HG02885 (cell line): ENCODE results near the gene SALL4.
"Not testable (repeated sequence)": the region's sequence is repeated elsewhere in the genome, so short reads cannot be mapped to it uniquely, and the experiment has no call there.

Source experiments
- ATAC-seq: cut with Tn5 transposase; IDR thresholded peaks from one replicate; pipeline ENCODE4 v1.9.1; 2021; ENCODE audit warnings: mild to moderate bottlenecking; ENCODE audit not compliant: unreplicated experiment, poor library complexity

Gene SALL4

GRCh38 chr20:51802170-51802751 lies at the start of gene SALL4:
Gene SALL4 (minus strand): TSS chr20:51802521. CDS start chr20:51802408, 113 bp downstream.
- no peak for ATAC-seq

DNA sequence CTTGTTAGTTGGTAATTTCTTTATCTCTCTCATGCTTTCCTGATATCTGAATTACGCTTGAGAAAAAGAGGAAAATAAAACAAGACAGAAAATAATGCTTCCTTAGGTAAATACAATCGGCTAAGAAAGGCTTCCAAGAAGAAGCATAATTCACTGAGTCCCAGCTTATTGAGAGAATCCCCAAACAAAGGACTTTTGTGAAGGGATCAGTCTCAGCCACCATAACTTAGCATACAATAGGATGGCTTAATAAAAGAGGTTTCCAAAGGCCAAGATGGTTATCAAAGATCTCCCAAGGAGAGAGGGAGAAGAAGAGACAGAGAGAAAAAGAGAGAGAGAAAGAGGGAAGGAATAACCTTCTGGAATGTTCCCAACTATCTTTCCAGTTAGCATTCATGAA lies 46.0 kb upstream of the SALL4 start:
- no peak for ATAC-seq

- no peak for ATAC-seq
These were observed 38.5 kb upstream of the SALL4 start for GRCh38 chr20:51840865-51841264.

DNA sequence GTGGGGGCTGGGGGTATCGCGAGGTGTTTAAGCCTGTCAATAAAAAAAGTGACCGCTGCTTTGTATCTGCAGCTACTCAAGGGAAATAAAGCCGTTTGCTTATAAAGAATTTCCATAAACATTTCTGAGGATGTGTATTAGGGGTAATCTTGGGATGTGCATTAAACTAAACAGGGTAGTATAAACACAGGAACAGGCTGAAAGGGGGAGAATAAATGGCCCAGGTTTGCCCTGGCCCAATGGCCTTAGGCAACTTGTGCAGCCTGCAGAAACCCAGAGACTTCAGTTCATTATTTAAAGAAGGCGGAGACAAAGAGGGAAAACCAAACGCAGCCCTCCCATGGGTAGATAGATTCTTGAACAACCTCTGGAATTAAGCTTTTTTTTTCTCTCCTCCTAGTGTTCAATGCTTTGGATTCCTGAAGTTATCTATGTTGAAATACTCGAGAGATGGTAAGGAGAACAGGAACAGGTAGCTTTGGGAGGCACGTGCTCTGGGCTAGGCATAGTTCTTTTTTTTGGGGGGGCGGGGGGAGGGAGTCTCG lies 35.6 kb upstream of the SALL4 start:
- ATAC-seq: no peak

DNA sequence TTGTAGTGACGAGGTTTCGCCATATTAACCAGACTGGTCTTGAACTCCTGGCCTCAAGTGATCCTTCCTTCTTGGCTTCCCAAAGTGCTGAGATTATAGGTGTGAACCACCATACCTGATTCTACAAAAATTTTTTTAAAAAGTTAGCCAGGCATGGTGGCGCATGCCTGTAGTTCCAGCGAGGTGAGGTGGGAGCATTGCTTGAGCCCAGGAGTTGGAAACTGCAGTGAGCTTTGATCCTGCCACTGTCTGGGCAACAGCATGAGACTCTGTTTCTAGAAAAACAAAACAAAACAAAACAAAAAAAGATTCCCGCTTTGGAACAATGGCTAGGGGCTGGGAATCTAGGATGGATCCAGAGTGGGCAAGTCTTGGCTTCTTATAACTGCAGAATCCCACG lies 35.1 kb upstream of the SALL4 start:
- no peak for ATAC-seq

DNA sequence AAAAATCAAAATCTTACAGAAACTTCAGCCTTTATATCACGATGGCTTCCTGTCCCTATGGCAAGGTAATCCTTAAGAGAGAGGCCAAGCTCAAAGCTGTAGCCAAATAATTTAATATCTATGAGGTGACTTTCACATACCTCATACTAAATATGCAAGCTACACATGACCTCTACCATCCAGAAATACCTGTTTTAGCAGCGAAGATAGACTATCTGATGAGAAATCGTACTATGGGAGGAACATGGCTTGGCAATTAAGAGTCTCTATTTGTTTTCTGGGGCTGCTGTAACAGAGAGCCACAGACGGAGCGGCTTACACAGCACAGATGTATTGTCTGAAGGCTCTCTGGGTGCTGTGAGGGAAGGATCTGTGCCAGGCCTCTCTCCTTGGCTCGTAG lies 31.0 kb upstream of the SALL4 start:
- ATAC-seq: no peak

DNA sequence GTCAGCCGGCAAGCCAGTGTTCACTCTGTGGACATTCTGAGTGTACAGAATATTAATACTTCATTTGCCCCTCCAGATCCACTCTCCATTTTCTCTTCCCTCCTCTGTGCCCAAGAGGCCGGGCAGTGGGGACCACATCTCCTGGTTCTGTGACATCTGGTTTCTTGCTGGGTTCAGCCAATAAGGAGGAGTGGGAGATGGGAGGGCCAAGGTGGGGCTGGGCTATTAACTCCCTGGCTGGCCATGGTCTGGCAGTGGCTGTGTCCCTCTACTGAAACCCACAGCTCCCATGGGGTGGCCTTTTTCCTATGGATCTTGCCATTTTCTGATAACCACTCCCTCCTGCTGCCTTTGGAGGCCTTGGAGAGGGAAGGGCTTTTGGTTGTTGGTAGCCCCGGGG lies 30.0 kb upstream of the SALL4 start:
- no peak for ATAC-seq

- ATAC-seq: no peak
These were observed 29.5 kb upstream of the SALL4 start for GRCh38 chr20:51831866-51832265.

DNA sequence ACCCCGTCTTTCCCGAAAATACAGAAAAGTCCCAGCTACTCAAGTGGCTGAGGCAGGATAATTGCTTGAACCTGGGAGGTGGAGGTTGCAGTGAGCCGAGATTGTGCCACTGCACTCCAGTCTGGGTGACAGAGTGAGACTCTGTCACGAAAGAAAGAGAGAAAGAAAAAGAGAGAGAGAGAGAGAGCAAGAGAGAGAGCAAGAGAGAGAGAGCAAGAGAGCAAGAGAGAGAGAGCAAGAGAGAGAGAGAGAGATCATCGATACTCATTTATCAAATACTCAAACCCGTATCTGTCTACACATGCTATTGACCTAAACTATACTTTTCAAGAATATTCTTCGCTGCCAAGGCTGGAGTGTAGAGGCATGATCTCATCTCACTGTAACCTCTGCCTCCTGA lies 28.2 kb upstream of the SALL4 start:
- no peak for ATAC-seq

GRCh38 chr20:51828762-51829161 lies 26.4 kb upstream of the SALL4 start:
- no peak for ATAC-seq

DNA sequence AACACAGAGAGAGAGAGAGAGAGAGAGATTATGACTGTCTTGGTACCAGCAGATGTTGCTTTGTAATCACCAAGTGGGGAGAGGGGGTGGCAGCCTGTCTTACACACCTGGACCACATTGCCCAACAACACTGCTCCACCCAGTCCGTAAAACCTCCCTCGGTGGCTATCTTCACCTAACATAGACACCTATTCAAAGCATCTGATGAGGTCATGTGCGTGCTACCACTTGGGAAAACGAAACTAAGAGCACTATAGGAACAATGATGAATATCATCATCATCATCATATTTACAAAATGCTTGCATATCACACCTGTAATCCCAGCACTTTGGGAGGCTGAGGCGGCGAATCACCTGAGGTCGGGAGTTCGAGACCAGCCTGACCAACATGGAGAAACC lies 24.1 kb upstream of the SALL4 start:
- ATAC-seq: no peak

DNA sequence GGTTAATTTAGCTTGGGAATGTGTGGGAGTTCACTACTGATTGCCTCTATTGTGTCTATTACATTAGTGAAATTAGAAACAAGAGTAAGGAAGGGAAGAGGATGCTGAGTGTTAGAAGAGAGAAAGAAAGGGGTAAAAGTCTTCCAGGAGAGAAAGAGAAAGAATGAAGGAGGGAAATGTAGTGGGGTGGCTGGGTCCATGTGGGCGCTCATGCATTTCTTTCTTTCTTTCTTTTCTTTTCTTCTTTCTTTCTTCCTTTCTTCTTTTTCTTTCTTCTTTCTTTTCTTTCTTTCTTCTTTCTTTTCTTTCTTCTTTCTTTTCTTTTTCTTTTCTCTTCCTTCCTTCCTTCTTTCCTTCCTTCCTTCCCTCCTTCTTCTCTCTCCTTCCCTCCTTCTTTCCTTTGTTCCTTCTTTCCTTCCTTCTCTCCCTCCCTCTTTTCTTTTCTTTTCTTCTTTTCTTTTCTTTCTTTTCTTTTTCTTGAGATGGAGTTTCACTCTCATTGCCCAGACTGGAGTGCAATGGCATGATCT lies 16.2 kb upstream of the SALL4 start:
- no peak for ATAC-seq

DNA sequence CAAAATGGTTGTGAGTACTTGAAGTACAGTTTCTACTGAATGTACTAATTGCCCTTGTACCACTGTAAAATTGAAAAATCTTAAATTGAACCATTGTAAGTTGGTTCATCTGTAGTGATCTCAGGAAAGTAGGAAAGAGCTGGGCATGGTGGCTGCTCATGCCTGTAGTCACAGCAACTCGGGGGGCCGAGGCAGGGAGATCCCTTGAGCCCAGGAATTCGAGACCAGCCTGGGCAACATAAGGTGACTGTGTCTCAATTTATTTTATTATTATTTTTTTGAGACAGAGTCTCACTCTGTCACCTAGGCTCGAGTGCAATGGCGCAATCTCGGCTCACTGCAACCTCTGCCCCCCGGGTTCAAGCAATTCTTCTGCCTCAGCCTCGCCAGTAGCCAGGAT lies 14.5 kb upstream of the SALL4 start:
- ATAC-seq: not testable (repeated sequence)

GRCh38 chr20:51815383-51816076 lies 13.2 kb upstream of the SALL4 start:
- no peak for ATAC-seq

DNA sequence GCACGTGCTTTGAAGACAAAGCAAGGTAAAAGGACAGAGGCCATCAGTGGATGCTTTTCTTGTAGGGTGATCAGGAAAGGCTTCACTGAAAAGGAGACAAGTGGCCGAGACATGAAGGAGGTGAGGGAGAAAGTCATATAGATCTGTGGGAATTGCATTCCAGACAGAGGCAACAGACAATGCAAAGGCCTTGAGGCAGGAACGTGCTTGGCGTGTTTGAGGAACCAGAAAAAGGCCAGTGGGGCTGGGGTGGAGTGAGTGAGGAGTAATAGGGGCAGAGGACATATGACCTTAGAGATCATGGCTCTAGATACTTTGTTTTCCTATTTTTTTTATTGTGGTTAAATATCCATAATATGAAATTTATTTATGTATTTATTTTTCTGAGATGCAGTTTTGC lies 10.5 kb upstream of the SALL4 start:
- no peak for ATAC-seq

- no peak for ATAC-seq
These were observed 9.3 kb upstream of the SALL4 start for GRCh38 chr20:51811514-51812128.

DNA sequence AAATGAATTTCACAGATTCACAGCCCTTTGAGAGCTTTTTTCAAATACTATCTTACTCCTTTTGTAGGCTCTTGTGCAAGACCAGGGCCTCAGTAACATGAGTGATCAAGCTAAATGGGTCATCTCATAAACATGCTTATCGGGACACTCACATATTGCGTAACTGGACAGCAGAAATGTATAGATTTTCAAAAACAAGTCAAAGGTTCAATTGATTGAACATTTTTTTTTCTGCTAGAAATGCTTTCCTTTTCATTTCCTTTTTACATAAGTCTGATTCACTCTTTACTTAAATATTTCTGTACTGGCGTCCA lies 8.7 kb upstream of the SALL4 start:
- no peak for ATAC-seq

DNA sequence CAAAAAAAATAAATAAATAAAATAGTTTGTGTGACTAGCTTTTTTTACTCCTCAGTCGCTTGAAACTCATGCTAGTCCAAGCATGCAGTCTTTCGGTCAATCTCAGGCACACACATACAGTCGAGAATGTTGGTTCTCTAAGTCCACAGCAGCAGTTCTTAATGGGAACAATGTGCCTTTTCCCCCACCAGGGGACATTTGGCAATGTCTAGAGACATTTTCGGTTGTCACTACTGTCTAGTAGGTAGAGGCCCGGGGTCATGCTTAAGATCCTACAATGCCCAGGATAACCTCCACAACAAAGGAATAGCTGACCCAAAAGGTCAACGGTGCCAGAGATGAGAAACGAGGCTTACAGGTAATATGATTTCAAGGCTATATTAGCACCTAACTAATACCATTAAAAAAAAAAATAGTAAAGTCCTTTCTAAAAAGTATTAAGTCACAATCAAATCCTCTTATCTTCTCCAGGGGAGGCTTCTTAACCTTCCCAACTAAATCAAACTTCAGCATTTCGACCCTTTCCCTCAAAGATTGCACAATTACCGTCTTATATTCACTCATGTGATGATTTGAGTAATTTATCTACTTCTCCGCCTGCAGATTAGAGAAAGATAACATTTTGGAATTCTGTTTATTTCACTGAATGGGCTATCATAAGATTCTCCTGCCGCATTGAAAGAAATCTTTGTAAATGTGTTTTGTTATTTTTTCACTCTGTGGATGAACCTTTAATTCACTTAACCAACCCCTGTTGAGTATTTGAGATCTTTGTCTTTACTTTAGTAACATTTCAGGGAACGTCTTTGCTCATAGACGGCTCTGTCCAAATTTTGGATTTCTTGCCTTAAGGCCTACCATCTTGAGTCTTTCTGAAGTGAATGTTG lies 8.1 kb upstream of the SALL4 start:
- ATAC-seq: no peak

- ATAC-seq: no peak
These were observed 5.5 kb upstream of the SALL4 start for GRCh38 chr20:51807720-51808250.

GRCh38 chr20:51804754-51805153 lies 2.4 kb upstream of the SALL4 start:
- no peak for ATAC-seq
